NCI-H2107 (cell line): ENCODE data around the gene ICAM2.

Source experiments
- DNase-seq: peaks from one replicate; lab custom pipeline; 2025; lab: John Stamatoyannopoulos, UW

The ICAM2 gene

DNA sequence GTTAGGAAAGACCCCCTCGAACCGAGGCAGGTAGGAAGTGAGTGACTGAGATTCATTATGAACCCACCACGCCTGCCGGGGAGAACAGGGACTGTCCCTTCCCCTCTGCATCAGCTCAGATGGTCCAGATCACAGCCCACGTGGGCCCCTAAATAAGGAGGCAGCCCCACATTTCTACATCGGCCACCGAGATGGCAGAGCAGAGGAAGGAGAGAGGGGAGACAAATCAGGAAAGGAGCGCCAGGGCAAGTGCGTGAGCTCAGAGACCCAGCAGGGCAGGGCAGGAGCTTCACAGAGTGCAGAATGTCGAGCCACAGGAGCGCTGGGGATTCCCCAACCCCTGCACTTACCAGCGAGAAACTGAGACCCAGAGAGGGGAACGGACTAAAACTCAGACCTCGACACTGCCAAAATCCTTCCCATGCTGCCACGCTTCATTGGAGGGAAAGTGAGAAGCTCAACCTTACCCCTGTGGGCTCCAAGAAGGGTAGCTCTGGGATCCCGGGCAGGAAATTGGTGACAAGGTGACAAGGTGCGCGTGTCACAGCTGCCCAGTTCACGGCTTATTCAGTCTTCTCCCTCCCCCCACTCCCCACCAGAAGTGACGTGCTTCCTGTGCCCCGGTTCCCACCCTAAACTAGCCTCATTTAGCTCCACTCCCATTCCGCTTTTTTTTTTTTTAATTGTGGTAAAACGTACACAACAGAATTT, at the start of gene ICAM2:
ICAM2 (minus strand) TSS at position 578 of the 711 bp plus-strand sequence. CDS start 13,942 bp downstream, outside the sequence.
- DNase-seq, result no peak

- no peak for DNase-seq
Observed at GRCh38 chr17:64070213-64070612, 49.8 kb upstream of the ICAM2 start.

DNA sequence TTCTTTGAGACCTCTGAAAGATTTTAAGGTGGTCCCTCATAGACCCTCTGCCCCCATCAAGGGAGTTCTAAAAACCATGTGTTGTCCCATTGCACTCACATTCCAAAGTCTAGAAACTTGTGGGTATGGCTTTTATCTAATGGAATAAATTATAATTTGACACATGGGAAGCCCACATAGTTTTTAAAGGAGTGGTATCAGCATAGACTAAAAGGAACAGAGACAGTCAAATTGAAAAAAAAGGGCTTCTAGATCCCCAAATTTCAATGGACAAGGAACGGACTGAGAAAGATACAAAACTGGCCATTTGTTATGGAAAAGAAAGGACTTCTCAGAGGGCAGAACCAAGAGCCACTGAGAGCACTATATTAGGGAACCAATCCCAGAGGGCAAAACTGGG, 48.7 kb upstream of the ICAM2 start:
- no peak for DNase-seq

DNA sequence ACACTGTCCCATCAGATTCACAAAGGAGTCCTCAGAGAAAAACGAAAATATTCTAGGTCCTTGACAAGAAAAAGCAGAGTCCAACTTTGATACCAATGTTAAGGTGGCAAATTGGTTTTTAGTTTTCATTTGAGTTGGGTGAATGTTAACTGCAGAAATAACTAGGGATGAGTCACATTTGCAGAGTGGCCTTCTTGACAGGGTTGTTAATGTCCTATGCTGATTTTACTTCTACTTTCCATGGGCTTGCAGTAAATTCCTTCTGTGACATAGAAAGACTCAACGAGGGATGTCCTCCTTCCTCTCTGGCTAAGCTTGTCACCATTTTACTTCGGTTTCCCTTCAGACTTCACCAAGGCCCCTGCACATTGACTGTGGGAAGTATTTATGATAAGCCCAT, 47.2 kb upstream of the ICAM2 start:
- no peak for DNase-seq

- DNase-seq, result no peak
Observed at GRCh38 chr17:64066716-64067115, 46.3 kb upstream of the ICAM2 start.

DNA sequence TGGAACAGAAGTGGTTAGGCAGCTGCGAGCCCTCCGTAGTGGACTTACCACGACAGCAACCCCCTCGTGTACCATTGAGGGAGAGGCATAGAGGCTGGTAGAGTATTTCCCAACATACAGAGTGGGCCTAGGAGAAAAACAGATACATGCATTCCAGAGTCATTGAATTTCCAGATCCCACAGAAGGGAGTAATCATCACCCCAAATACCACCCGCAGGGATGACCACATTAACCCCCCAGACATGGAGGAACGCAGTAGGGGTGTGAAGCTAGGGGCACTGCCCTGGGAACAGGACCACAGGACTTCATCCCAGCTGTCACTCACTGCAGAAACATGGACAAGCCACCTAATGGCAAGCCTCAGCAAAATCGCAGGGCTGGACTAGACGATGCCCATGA, 44.7 kb upstream of the ICAM2 start:
- no peak for DNase-seq

- no peak for DNase-seq
Observed at GRCh38 chr17:64064331-64064730, 43.9 kb upstream of the ICAM2 start.

GRCh38 chr17:64063766-64064224, 43.4 kb upstream of the ICAM2 start:
- DNase-seq, result no peak

DNA sequence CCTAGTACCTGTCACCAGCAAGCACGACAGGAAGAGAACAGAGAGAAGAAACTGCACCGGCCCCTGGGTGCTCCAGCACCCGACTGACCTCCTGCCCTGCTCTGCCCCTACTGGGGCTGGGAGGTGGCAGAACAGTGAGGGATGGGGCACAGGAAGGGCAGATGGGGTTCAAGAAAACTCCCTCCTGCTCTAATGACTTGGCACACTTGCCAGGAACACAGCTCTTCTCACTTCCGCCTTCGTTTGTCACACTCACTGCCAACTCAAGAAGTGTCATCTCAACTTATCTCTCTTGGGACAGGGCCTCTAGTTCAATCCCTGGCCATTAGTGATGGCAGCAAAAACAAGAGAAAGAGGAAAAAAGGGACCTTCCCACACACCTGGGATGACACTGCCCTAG, 42.7 kb upstream of the ICAM2 start:
- no peak for DNase-seq

GRCh38 chr17:64061178-64061898, 40.9 kb upstream of the ICAM2 start:
- no peak for DNase-seq

DNA sequence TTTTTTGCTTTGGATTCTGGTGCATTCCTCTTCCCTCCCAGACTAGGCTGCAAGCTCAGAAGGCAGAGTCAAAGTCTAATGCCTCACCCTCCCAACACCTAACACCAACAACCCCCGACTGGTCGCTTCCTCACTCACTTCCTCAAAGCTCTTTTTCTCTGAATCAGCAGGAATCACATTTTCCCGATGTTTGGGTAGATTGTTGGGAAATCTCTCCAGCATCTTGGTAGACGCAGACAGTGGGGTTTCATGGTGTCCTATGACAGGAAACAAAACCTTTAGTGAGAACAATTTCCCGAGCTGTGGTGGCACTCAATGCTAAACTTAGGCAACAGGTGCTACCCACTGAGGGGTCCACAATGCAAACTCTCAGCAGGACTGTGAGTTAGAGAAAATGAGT, 39.9 kb upstream of the ICAM2 start:
- no peak for DNase-seq

- DNase-seq, result no peak
Observed at GRCh38 chr17:64059756-64060155, 39.3 kb upstream of the ICAM2 start.

DNA sequence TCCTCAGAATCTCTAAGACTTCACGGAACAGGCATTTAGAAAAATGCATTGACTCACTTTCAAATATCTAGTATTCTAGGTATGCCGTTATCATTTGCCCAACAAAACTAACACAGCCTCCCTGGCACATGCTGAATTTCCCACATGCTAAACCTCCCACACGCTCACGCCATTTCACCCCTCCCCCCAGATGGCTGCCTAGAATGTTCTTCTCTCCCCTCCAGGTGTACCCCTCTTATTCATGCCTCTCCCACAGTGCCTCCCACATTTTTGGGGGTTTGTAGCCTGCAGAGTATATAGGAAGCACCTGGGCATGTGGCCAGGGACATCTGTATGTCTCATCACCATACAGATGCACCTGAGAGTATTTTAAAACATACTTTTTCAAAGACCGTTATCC, 38.2 kb upstream of the ICAM2 start:
- DNase-seq, result no peak

DNA sequence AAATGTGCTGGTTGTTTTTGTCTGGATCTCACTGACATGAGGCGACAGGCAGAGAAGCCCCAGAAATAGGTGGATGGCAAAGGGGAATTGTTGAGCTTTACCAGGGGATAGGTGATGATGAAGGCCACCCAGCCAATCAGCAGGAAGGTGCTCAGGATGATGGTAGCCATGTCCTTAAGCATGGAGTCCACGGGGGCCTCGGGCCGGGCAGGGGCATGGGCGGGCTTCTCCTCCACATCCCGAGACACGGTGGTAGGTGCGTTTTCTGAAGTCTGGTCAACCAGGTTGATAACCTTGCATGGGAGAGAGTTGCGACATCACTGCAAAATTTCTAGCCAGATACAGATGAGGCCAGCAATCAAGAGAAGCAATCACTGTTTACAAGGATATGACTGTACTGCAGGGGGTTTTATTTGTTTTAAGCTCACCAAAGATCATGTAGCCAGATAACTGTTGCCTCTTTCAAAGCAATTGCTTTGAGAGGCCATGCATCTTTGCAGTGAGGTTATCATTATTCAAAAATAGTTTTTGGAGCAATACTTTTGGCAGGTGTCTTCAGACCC, 37.3 kb upstream of the ICAM2 start:
- no peak for DNase-seq

DNA sequence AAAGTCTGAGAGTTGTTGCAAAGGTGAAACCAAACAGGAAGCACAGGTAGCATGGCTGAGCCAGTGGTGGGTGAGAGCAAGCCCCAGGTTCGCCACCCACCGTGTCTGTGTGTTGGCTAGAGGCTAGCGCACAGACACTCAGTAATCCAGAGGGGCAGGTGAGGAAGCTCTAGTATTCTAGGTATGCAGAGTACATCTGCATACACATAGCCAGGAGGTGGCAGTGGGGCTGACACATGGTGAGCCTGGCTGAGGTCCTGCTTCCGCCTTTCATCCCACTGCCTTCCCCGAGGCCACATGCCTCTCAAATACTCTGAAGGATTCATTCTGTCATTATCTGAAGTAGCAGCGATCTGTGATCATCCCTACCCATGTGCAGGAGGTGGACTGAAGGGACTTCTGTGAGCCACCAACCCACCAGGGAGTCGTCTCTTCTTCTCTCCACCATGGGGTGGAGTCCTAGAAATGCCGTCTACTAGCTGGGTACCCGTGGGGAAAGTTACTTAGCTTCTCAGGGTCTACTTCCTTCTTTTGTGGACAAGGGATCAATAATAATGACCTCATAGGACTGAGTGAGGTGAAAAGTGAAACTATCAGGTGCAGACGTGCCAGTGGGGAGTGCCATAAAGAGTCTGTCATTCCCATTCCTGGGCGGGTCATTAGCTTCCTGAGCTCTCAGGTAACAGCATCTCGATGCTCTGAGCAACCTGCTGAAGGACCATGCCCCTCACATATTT, 36.0 kb upstream of the ICAM2 start:
- DNase-seq, result peak; percentile 23

DNA sequence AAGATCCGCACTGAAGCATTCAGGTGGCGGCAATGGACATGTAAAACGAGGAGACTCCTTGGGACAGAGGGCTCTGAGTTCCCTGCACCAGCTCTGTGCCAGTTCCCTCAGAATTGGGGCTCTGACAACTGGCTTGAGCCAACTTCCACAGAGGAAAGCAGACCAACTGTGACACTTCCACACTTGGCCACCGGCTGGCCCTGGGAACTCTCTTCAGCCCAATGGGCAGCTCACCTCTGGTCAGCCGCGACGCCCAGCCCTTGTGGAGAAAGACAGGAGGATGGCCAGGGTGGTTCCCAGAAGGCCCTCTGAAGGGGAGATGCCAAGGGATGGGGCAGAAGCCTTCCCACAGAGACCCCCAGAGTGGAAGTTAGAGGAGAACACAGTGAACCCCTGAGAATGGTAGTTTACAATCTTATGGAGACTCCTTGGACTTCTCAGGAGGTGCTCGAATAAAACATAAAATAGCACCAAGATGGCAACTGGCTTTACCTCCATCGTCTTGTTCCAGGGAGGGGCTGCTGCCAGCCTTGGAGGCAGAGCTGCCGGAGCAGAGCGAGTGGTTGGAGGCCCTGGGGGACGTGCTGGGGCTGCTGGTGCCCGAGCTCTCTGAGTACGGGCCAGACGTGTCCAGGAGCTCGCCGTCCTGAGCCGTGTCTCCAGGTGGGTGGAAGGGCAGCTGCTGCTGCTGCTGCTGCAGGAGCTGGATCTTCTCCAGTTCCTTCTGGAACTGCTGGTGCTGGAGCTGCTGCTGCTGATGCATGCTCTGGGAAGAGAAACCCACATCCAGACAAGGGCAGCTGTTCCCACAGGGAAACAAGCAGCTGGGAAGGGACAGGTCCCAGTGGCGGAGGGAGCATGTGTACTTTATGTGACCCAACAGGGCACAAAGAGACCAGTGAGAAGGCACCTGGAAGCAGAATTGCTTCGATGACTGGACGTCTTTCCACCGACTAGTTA, 35.0 kb upstream of the ICAM2 start:
- DNase-seq, result no peak

- DNase-seq, result no peak
Observed at GRCh38 chr17:64054304-64054703, 33.9 kb upstream of the ICAM2 start.

GRCh38 chr17:64053101-64053500, 32.7 kb upstream of the ICAM2 start:
- no peak for DNase-seq

GRCh38 chr17:64051153-64051552, 30.7 kb upstream of the ICAM2 start:
- DNase-seq, result no peak

GRCh38 chr17:64048805-64049204, 28.4 kb upstream of the ICAM2 start:
- DNase-seq, result no peak

DNA sequence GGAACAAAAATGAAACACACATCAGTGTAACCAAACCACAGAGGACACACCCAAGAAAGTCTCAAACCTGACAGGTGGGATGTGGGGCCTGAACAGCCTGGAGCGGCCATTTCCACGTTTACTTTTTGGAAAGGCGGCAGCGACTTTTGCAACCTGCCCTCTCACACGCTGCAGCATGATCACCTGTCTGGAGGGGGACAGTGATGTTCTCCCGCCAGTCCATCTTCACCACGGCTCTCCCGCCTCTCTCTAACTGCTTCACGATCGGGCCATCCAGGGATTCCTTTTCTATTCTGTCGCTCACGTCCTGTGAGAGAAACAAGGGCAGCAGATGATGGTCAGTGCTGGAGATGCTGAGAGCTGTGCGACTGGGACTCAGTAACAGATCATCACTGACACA, 24.7 kb upstream of the ICAM2 start:
- no peak for DNase-seq
